ENCODE results near the gene ANK3.

DNA sequence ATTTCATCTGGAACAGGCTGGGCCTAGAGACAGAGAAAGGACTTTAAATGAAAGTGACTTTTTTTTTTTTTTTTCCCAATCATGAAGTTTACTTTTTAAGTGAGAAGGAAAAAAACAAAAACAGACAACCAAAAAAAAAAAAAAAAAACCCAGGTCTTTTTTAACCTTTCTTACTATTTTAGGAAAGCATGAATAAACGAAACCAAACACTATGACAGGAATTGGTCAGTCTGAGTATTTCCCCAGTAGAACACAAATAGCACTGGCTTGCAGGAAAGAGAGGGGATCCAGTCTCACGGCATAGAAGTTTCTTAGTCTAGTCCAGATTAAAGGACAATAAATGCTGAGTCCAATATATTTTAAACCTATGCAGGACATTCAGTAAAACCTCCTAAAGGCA is 302.8 kb downstream of the ANK3 start:
- TF ChIP-seq POLR2AphosphoS5 (IDR thresholded peaks at IDR 0.05; ENCODE audit: insufficient read depth, low read depth, low read length) = no peak
- TF ChIP-seq, protein P1, sequence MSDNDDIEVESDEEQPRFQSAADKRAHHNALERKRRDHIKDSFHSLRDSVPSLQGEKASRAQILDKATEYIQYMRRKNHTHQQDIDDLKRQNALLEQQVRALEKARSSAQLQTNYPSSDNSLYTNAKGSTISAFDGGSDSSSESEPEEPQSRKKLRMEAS (IDR thresholded peaks at IDR 0.05; ENCODE audit: insufficient read depth, insufficient read length) = no peak
- TF ChIP-seq, protein P2, sequence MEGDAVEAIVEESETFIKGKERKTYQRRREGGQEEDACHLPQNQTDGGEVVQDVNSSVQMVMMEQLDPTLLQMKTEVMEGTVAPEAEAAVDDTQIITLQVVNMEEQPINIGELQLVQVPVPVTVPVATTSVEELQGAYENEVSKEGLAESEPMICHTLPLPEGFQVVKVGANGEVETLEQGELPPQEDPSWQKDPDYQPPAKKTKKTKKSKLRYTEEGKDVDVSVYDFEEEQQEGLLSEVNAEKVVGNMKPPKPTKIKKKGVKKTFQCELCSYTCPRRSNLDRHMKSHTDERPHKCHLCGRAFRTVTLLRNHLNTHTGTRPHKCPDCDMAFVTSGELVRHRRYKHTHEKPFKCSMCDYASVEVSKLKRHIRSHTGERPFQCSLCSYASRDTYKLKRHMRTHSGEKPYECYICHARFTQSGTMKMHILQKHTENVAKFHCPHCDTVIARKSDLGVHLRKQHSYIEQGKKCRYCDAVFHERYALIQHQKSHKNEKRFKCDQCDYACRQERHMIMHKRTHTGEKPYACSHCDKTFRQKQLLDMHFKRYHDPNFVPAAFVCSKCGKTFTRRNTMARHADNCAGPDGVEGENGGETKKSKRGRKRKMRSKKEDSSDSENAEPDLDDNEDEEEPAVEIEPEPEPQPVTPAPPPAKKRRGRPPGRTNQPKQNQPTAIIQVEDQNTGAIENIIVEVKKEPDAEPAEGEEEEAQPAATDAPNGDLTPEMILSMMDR (IDR thresholded peaks at IDR 0.05; ENCODE audit: extremely low read depth in 1 of 2, insufficient read depth in 1 of 2, low read depth in 1 of 2, low read length in 2 of 2) = no peak
- TF ChIP-seq EZH2 (IDR thresholded peaks at IDR 0.05; ENCODE audit: borderline replicate concordance, low read depth, low read length, severe bottlenecking) = no peak
- TF ChIP-seq POLR2A (IDR thresholded peaks at IDR 0.05; ENCODE audit: low read depth, low read length) = no peak
- TF ChIP-seq GATA2 (IDR thresholded peaks at IDR 0.05; ENCODE audit: insufficient read depth, insufficient read length, low read depth, low read length) = no peak
- TF ChIP-seq JUN (IDR thresholded peaks at IDR 0.05; ENCODE audit: borderline replicate concordance, insufficient read depth, insufficient read length, low read depth) = no peak
- TF ChIP-seq MYC (IDR thresholded peaks at IDR 0.05; ENCODE audit: low read depth, low read length) = no peak
- TF ChIP-seq FOS (IDR thresholded peaks at IDR 0.05; ENCODE audit: borderline replicate concordance, insufficient read depth, low read length) = no peak
